GM06990 (cell line): ENCODE data around the gene SEPTIN5.

ENCODE experiments used
- DNase-seq: peaks from one replicate; pipeline ENCODE4 v3.0.0-alpha.2; 2011; ENCODE audit not compliant: insufficient read length; ENCODE audit errors: extremely low read depth
- H3K27me3 ChIP-seq: replicated peaks from 2 replicates; pipeline ENCODE4 v1.6.0; 2011; ENCODE audit warnings: low read length; ENCODE audit not compliant: control insufficient read depth, insufficient read depth
- H3K36me3 ChIP-seq: 2 replicates; pipeline ENCODE4 v1.5.1; 2011; ENCODE audit warnings: low read length; ENCODE audit not compliant: control insufficient read depth, insufficient read depth
- H3K4me3 ChIP-seq: replicated peaks from 2 replicates; pipeline ENCODE4 v1.5.1; 2011; ENCODE audit warnings: low read depth, mild to moderate bottlenecking, control low read depth, low read length
- CTCF ChIP-seq: IDR thresholded peaks from 2 replicates; pipeline ENCODE4 v1.5.1; 2011; ENCODE audit warnings: low read length, control low read depth, mild to moderate bottlenecking, inconsistent platforms; ENCODE audit not compliant: insufficient read depth, poor library complexity, severe bottlenecking

Gene SEPTIN5

GRCh38 chr22:19753996-19754700 is 39.8 kb downstream of the SEPTIN5 start:
- no peak for TF ChIP-seq CTCF
- H3K27me3 ChIP-seq, result peaks cover 4% of the 10 kb centered on the region

GRCh38 chr22:19754701-19755144 is 40.4 kb downstream of the SEPTIN5 start:
- Histone ChIP-seq H3K36me3 (no peaks in the 10 kb centered on the region), H3K27me3 (peaks cover 4% of the 10 kb centered on the region), H3K4me3 (no peak overlapping the region)
- no peak for TF ChIP-seq CTCF
- DNase-seq, result no peak

More at GRCh38 chr22:19753996-19754700, 39.8 kb downstream of the SEPTIN5 start:
- no peak overlapping the region for H3K4me3 ChIP-seq
- no peak for DNase-seq
- no peaks in the 10 kb centered on the region for H3K36me3 ChIP-seq

GRCh38 chr22:19755145-19755710 is 40.9 kb downstream of the SEPTIN5 start:
- Histone ChIP-seq H3K4me3 (no peak overlapping the region), H3K36me3 (no peaks in the 10 kb centered on the region), H3K27me3 (peaks cover 4% of the 10 kb centered on the region)
- TF ChIP-seq CTCF, result no peak
- DNase-seq, result no peak

- Histone ChIP-seq H3K36me3 (no peaks in the 10 kb centered on the region), H3K27me3 (peaks cover 4% of the 10 kb centered on the region), H3K4me3 (no peak overlapping the region)
- DNase-seq, result no peak
- no peak for TF ChIP-seq CTCF
Measured at GRCh38 chr22:19755722-19756287, 41.5 kb downstream of the SEPTIN5 start.

GRCh38 chr22:19756288-19757128 is 42.2 kb downstream of the SEPTIN5 start:
- peak; percentile 62 for DNase-seq
- TF ChIP-seq CTCF, result peak; percentile 72
- no peaks in the 10 kb centered on the region for H3K36me3 ChIP-seq
- H3K27me3 ChIP-seq, result peaks cover 4% of the 10 kb centered on the region
- H3K4me3 ChIP-seq, result no peak overlapping the region; the same call in 1 of the 2 replicates
